Erythroblast (primary cell): ENCODE data around the gene IGF2.

Experiments
- DNase-seq, 2 experiments: peaks; one replicate each; lab custom pipeline; 2025; lab: John Stamatoyannopoulos, UW
- GATA1 ChIP-seq: IDR thresholded peaks from 2 replicates; pipeline ENCODE4 v1.6.1; 2011; ENCODE audit warnings: low read depth, mild to moderate bottlenecking, control low read depth, low read length, moderate library complexity
- POLR2A ChIP-seq: IDR thresholded peaks from 2 replicates; pipeline ENCODE4 v1.6.1; 2011; ENCODE audit warnings: mild to moderate bottlenecking, low read length

IGF2 gene

DNA sequence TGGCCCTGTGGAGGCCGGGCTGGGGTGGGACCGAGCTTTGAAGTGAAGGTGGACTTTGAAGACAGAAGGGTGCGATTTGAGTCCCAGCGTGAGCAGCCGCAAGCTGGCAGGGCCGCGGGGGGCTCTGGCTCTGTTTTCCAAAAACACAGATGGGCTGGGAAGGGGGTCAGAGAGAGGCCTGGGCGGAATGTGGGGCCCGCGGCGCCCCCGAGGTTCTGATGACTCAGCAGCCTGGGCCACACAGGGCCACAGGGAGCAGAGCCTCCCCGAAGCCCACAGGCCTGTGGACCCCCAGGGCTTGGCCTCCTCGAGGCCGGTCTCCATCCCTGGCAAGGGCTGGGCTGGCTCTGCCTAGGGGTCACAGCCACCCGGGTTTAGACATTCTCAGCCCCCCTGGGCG is 15.7 kb upstream of the IGF2 start:
- TF ChIP-seq POLR2A (no peak), GATA1 (no peak)

DNA sequence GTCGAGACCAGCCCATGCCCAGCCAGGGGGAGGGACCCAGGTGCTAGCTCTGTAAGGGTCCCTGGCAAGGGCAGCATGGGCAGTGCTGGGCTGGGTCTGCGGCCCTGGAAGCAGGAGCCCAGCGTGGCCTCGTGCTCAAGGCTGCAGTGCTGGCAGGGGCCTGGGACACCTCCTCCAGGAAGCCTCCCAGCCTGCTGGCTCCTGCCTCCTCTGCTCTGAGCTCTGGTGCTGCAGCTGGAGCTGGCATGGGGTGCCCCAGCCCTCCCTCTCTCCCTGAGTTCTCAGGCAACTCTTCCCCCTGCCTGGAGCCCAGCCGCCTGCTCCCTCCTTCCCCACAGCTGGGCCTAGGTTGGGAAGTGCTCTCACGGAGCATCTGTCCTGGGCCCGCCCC is 15.0 kb upstream of the IGF2 start:
- no peak for DNase-seq
- no peak for TF ChIP-seq GATA1

More for the DNA sequence above, 15.7 kb upstream of the IGF2 start:
- no peak for DNase-seq

- no peak for DNase-seq
- TF ChIP-seq POLR2A = no peak
- no peak for TF ChIP-seq GATA1
Measured at GRCh38 chr11:2153581-2154194, 14.5 kb upstream of the IGF2 start.

DNA sequence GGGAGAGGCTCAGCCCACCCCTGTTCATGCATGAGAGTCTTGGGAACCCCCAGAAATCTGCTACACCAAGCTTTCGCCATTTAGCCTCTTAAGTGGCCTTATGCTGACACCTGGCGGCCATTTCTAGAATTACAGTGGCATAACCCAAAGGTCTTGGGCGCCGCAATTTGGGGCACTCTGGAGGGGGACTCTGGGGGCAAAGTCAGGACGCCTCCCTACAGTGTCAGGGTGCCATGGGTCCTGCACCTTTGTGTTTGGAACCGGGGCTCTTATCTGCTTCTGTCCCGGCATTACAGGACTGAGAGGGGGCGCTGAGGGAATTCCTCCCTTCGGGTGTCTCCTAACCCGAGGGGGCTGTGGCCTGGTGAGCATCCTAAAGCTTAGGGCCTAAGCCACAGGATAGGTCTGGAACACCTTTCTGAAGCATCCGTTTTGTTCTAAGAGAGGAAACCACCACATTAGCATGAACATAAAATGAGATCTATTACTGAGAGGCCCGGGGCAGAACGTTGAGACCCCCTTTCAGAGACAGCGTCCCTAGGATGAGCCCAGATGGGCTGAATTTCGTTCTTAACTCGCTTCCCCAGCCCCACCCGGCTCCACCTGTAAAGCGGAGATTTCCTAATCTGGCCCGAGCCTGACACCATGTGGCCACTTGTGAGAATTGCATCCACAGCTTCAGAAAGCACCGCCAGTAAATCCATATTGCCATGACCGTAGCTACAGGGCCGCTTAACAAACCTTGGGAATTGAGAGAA is 12.5 kb upstream of the IGF2 start:
- peak; percentile 74 to 85 for DNase-seq
- TF ChIP-seq POLR2A (no peak), GATA1 (no peak)

DNA sequence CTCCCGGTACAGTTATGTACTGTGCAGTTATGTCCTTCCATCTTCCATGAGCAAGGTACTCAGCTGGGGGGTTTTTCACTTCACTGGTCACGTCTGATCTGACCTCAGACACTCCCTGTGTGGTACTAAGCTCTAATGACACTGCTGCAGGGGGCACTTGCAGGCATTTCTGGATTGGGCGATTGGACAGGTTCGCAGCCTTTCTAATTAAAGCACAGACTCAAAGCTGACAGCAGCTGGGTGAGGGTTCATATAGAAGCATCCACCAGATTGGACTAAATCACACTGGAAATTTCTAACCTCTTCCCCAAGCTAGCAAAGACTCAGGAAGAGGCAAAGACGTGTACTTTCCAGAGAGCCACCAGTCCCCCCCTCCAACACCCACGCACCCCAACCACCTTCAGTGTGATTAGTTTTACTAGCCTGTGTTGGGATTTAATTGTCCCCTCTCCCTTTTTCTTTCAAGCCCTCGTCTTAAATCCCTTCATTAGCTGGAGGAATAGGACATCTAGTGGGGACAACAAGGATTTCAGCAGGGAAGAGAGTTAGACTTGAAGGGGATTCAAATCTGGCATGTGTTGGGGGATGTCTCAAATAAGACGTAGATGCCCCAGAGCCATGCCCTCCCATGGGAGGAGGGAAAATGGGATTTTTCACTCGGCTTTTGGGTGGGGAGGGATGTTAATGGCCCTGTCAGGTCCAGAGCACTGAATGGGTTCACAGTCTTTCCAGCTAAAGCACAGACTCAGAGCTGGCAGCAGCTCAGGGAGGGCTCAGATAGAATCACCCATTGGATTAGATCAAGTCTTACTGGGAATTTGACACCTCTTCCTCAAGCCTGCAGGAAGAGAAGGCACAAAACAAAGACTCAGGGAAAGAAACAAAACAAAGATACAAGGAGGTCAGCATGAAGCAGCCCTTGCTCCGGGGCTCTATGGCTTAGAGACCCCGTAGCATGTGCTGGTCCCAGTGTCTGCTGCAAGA is 11.0 kb upstream of the IGF2 start:
- DNase-seq = peak in 1 of 2 experiments; percentile 20
- no peak for TF ChIP-seq GATA1
- TF ChIP-seq POLR2A = no peak

GRCh38 chr11:2149460-2149859 is 10.3 kb upstream of the IGF2 start:
- TF ChIP-seq POLR2A (no peak), GATA1 (no peak)
- no peak for DNase-seq

GRCh38 chr11:2148595-2148994 is 9.4 kb upstream of the IGF2 start:
- DNase-seq = no peak

DNA sequence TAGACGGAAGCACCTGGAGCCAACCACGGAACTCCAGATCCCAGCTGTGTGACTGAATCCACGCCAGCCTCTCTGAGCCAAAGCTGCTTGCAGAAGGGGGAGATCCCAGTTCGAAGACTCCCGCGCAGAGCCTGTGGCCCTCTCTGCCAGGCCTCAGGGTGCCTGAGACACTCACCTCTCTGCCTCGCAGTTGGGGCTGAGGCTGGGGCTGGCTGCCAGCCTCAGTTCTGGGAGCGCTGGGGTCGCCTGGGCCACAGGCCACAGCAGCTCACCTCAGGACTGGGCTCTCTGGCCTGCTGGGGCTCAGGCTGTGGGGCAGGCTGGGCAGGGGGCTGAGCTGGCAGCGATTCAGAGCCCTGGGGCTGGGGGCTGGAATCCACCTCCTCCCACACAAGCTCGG is 8.2 kb upstream of the IGF2 start:
- TF ChIP-seq GATA1 = no peak
- TF ChIP-seq POLR2A = no peak
- DNase-seq = no peak

More at GRCh38 chr11:2148595-2148994, 9.4 kb upstream of the IGF2 start:
- TF ChIP-seq GATA1 (no peak), POLR2A (no peak)

- no peak for TF ChIP-seq GATA1
- no peak for TF ChIP-seq POLR2A
- DNase-seq = no peak
Measured at GRCh38 chr11:2146051-2146450, 6.9 kb upstream of the IGF2 start.

GRCh38 chr11:2144544-2145248 is 5.5 kb upstream of the IGF2 start:
- TF ChIP-seq GATA1 (no peak), POLR2A (no peak)

DNA sequence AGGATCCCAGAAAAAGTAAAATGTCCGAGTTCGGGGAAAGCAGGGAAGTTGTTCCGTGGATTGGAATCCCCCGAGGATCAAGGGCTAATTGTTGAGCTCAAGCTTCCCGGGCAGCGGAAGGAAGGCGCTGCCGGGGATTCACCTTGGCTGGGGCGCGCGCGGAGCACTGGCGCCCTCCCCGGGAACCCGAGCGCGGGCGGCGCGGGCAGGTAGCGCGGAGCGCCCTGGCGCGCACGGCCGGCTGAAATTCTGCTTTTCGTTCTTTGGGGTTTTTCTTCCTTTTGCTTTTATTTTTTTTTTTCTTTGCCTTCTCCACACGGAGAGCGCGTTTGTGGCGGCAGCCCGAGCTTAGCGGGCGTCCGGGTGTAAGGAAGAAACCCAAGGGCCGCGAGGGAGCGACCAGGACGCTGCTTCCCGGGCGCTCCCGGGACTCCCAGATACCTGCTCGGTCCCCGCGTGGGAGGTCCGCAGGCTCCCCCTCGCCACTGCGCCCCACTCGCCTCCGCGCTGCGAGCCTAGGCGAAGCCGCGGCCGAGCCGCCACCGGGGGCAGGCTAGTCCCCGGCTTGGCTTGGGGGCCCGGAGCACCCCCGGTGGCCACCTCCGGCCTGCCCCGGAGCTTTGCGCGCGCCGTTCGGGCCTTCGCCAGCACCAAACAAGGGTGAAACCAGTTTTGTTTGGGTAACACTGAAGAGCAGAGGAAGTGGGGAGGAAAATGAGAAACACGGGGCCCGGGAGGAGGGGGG is 4.8 kb upstream of the IGF2 start:
- TF ChIP-seq POLR2A = no peak
- no peak for TF ChIP-seq GATA1
- DNase-seq = no peak

More at GRCh38 chr11:2144544-2145248, 5.5 kb upstream of the IGF2 start:
- no peak for DNase-seq

DNA sequence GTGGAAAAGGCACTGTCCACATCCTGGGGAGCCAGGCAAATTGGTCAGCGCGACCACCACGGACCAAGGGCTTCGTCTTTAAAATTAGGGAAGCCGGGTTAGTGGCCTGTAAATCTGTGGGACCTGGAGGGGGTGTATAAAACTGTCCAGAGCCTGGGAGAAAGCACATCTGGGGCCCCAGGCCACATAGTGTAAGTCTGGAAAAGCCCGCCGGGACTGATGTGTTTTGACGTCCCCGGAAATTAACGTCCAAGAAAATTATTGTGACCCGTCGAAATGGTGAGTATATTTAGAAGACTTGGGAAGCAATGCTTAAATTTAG is 4.2 kb upstream of the IGF2 start:
- no peak for TF ChIP-seq POLR2A
- no peak for TF ChIP-seq GATA1
- DNase-seq = no peak

DNA sequence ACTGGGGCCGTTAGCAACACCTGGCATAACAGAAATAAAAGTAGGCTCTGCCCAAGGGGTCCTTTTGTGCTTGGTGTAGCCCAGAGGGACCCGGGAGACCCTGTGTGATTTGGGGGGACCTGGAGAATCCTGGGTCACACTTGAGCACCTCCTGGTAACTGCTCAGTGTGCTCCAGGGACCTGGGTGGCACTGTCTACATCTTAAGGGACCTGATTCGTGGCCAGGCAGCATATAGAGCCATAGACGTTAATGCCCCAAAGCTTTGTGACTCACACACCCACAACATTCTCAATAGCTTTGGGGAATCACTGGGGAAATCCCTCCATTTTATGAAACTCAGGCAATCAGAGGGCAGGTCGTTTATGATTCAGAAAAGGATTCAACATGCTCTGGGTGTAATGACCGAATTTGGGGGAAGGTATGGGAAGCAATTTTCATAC is 3.6 kb upstream of the IGF2 start:
- TF ChIP-seq POLR2A (no peak), GATA1 (no peak)
- no peak for DNase-seq
